Subcutaneous preadipocyte (primary cell): ENCODE results near the gene MISP3. TPM values are rescaled to one million over a fixed set of nuclear protein-coding genes. Genes with fewer than 3 reads are reported as not detected.

Experiments
- total RNA-seq: library from RNA; depleted of rRNA; stranded (reverse); fragments of >200 nt; gene quantifications from 2 replicates; pipeline ENCODE4 v1.2.3, GENCODE V29; 2012

The MISP3 gene
- 0.39 and 0.73 TPM in 2 replicates for total RNA-seq

DNA sequence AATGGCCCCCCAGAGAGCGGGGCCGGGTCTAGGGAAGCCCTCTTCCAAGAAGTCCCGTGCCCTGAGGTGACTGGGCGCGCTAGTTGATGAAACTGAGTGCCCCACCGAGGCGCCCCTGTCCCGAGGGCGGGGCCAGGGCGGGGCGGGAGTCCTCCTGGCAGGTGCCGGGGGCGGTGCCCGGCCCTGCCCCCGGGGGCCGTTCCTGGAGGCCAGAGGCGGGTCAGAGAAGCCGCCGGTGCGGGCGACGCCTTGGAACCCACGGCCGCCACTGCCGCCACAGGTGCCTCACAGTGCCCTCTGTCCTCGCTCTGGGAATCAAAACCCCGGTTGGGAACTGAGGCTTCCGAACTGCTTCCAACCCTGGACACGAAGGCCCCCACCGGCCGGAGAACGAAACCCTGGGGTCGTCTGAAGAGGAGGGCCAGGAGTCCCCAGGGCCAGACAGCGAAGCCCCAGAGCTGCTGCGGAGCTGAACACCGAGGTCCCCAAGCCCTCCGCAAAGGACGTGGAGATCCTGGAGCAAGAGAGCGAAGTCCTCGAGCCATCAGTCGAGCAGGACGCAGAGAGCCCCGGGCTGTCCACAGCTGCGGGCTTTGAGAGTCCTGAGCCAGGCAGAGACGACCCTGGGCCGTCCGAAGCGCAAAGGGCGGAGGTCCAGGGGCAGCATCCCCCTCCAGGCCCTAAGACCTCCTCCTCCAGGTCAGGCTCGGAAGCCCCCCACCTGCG, at the start of gene MISP3:
Gene MISP3 (plus strand): TSS at position 252 of the 726 bp plus-strand sequence. CDS start 524 bp downstream, outside the sequence.

DNA sequence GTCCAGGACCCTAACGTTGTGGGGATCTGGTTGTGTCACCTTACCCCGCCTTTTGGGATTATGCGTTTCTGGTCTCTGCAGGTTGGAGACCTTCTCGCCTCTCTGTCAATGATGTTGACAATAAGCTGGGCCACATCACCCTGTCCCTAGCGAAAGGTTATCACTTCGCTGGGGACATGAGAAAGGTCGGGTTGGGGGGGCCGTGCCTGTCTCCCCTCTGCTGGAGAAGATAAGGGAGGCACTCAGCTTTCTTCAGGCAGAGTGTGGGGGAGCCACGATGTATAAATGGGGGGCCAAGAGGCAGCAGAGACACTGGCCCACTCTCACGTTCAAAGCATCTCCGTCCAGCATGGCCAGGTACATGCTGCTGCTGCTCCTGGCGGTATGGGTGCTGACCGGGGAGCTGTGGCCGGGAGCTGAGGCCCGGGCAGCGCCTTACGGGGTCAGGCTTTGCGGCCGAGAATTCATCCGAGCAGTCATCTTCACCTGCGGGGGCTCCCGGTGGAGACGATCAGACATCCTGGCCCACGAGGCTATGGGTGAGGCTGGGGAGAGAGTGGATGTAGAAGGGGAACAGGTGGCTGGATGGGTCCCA, 44.6 kb upstream of the MISP3 start, which contains the start of gene RLN3:
Gene RLN3 (plus strand): TSS at position 293 of the 595 bp plus-strand sequence. CDS start 57 bp downstream, at position 350.

DNA sequence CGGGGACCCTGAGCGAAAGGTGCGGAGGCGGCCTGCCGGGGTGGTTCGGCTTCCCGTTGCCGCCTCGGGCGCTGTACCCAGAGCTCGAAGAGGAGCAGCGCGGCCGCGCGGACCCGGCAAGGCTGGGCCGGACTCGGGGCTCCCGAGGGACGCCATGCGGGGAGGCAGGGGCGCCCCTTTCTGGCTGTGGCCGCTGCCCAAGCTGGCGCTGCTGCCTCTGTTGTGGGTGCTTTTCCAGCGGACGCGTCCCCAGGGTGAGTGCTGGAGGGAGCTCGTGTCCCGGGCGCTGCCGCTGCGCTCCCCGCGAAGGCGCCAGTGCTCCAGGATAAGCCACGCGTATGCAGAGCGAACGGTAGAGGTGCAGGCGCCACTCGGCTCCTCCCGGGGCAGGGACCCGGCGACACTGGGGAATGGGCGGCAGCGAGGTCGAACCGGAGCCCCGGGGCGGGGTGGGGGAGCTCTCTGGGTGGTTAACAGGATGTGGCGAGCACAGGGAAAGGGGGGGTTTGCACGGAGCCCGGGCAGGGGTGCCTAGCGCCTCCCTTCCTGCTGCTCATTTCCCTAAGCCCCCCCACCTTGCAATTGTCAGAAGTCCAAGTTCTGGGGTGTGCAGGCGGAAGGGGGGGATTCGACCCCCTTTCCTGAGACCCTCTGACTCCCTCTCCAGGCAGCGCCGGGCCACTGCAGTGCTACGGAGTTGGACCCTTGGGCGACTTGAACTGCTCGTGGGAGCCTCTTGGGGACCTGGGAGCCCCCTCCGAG, 40.7 kb upstream of the MISP3 start, which contains the start of gene IL27RA:
Gene IL27RA (plus strand): TSS at position 44 of the 762 bp plus-strand sequence. CDS start 111 bp downstream, at position 155.

DNA sequence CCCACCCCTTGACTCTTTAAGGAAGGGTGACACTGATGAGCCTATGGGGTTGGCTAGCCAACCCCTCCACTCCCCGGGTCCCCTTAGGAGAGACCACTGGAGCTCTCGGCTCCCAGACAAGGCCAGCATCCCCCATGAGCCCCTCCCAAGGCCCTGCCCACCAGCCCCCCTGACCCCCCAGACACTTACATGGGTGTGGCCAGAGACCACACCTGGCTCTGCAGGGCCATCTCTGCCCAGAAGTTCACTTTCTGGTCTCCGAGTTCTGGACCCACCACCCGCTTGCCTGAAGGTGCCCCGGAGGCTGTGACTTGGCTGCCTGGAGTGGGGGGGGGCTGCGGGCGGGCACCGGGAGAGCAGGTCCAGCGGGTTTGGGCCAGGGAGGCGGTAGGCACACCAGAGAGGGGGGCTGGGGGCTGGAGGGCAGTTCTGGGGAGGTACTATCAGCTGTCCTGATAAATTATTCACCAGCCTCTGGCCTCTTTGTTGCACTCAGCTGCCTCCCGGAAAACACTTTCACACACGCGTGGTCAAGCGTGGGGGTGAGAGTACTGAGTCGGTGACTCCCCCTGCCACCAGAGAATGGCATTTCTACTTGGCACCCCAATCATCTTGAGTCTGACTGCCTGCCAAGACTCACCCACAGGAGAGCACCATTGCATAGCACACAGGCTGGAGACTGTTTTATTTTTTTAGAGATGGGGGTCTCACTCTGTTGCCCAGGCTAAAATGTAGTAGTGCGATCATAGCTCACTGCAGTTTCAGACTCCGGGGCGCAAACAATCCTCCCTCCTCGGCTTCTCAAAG, 10.6 kb upstream of the MISP3 start, which contains the start of gene PALM3:
Gene PALM3 (minus strand): TSS at position 326 of the 807 bp plus-strand sequence. CDS start 96 bp downstream, at position 230.

DNA sequence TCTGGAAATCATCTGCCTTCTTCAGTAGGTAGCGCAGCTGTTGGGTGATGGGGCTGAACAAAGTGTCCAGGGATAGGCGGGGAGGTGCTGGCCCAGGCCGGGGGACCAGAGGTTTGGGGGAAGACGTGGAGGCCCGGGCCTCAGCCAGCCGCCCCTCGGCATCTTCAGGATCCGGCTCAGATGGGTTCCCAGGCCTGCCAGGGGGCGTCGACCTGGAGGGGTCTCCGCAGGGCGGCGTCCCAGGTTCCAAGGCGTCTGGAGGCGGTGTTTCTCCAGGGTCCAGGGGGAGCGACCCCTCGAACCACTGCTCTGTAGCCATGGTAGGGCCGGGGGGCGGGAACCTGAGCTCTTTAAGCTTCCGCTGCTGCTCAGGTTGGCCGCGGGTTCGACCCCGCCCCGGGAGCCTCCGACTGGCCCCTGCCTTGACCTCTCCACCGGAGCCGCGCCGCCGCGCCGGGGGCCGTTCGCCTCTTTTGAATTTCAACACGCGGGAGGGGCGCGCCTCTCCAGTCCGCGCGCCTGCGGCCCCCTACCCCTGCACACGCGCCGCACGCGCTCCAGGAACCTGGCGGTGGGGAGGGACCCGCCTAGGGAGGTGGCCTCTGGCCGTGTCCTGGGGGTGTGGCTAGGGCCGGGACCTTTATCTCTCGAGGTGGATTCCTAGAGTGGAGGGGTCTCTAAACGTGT, 12.9 kb downstream of the MISP3 start, which contains the start of gene C19orf67:
Gene C19orf67 (minus strand): TSS at position 475 of the 687 bp plus-strand sequence. CDS start 156 bp downstream, at position 319.

DNA sequence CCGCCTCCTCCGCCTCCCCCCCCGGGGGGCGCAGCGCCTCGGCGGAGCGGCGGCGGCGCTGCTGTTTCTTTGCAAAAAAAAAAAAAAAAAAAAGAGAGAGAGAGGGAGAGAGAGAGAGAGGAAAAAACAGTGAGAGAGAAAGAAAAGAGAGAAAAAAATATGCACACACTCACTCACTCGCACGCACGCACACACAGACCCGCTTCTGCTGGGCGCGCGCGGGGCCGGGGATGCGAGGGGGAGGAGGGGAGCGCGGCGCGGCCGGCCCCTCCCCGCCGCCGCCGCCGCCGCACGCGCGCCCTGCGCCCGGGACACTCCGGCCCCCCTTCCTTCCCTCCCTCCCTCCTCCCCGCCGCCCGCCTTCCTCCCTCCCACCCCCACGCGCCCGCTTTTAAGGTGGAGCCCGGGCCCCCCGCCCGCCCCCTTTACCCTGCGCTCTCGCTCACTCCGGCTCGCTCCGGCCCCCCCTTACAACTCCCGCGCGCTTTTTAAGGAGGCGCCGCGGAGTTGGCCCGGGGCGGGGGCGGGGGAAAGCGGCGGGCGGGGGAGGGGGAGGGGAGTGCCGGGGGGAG, 18.0 kb downstream of the MISP3 start, which contains the start of gene SAMD1:
Gene SAMD1 (minus strand): TSS at position 243 of the 572 bp plus-strand sequence.

DNA sequence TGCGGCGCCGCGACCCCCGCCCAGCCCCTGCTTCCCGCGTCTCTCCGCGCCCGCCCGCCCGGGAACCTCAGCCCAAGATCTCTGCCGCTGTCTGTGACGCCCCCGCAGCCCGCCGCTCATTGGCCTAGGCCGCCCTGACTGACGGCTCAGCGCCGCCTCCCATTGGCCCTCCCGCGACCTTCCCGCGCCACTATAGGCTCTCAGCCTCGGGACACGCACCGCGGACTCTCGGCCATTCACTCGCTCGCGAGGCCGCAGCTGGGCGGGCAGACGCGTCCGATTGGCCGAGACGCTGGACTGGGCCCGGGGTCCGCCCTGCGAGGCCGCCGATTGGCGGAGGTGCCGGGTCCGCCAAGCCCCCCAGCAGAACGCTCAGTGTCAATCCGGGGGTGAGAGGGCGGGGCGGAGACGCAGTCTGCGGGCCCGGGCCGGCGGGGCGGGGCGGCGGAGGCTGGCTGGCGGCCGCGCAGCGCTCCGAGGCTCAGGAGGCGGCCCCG, 45.1 kb downstream of the MISP3 start, which contains the start of gene PRKACA:
Gene PRKACA (minus strand): TSS at position 95 of the 497 bp plus-strand sequence. CDS start 215 bp downstream, outside the sequence.

Other genes with a start within 250 kb of the MISP3 start
- not detected in 2 replicates for gene NANOS3, start 195.7 kb upstream of the MISP3 start, total RNA-seq
- gene BRME1, start 166.7 kb upstream of the MISP3 start, total RNA-seq, result 0.78 and 1.1 TPM in 2 replicates
- 10.3 and 13.1 TPM in 2 replicates for gene CC2D1A, start 166.6 kb upstream of the MISP3 start, total RNA-seq
- 0.20 and 0.73 TPM in 2 replicates for gene PODNL1, start 134.4 kb upstream of the MISP3 start, total RNA-seq
- 8.8 and 16.2 TPM in 2 replicates for gene DCAF15, start 120.3 kb upstream of the MISP3 start, total RNA-seq
- gene RFX1, start 66.5 kb upstream of the MISP3 start, total RNA-seq, result 2.9 and 11.9 TPM in 2 replicates
- gene RLN3, start 44.6 kb upstream of the MISP3 start, total RNA-seq, result not detected in 2 replicates
- 0.73 and 1.6 TPM in 2 replicates for gene IL27RA, start 41.0 kb upstream of the MISP3 start, total RNA-seq
- not detected in 2 replicates for gene PALM3, start 10.7 kb upstream of the MISP3 start, total RNA-seq
- gene C19orf67, start 13.0 kb downstream of the MISP3 start, total RNA-seq, result not detected in 2 replicates
- 18.4 and 32.3 TPM in 2 replicates for gene SAMD1, start 18.0 kb downstream of the MISP3 start, total RNA-seq
- gene PRKACA, start 45.0 kb downstream of the MISP3 start, total RNA-seq, result 54.7 and 57.7 TPM in 2 replicates
- 14.3 and 17.6 TPM in 2 replicates for gene ASF1B, start 63.8 kb downstream of the MISP3 start, total RNA-seq
- gene ADGRL1, start 133.4 kb downstream of the MISP3 start, total RNA-seq, result 1.4 and 1.8 TPM in 2 replicates